Right lobe of liver (tissue), 6 donors: ENCODE measurements around the gene HSD11B1L. TPM values are rescaled to one million over a fixed set of nuclear protein-coding genes. Genes with fewer than 3 reads are reported as not detected.
A peak's percentile ranks its signal among the peaks of the same experiment; 100 is the strongest.

Source experiments
- ATAC-seq, 4 donors: fragments of 200-7000 bp; cut with Tn5 transposase; one replicate each; pipeline ENCODE4 v1.9.1; 2020; ENCODE audit warnings: mild to moderate bottlenecking in 4 of 4, moderate library complexity in 4 of 4
- DNase-seq, 3 donors: peaks; one replicate each; pipeline ENCODE4 v3.0.0-alpha.2; 2020
- H3K27ac ChIP-seq, 3 donors: fragments of 200-600 bp; one replicate each; pipeline ENCODE4 v1.8.0; 2022
- H3K27me3 ChIP-seq, 2 donors: fragments of 200-600 bp; one replicate each; pipeline ENCODE4 v1.8.0; 2022
- H3K36me3 ChIP-seq, 4 donors: fragments of 200-600 bp; sonication (generic) in 1 of 4; one replicate each; pipeline versions ENCODE4 v1.5.1 to v1.8.0; 2017 to 2022; ENCODE audit warnings: control low read depth in 1 of 4
- H3K4me1 ChIP-seq, 4 donors: fragments of 200-600 bp; sonication (generic) in 1 of 4; one replicate each; pipeline versions ENCODE4 v1.5.1 to v1.8.0; 2017 to 2022; ENCODE audit warnings: control low read depth in 1 of 4
- H3K4me3 ChIP-seq, 3 donors: fragments of 200-600 bp; one replicate each; pipeline ENCODE4 v1.8.0; 2022
- H3K9me3 ChIP-seq, 4 donors: fragments of 200-600 bp; sonication (generic) in 1 of 4; one replicate each; pipeline versions ENCODE4 v1.5.1 to v1.8.0; 2017 to 2022; ENCODE audit warnings: control low read depth in 1 of 4
- POLR2A ChIP-seq: fragments of 450-650 bp; IDR thresholded peaks from one replicate; pipeline ENCODE4 v1.6.1; 2017; ENCODE audit warnings: antibody characterized with exemption, mild to moderate bottlenecking
- WGBS: methylation state at CpG from one replicate; pipeline ENCODE4 v1.1.6; 2018; ENCODE audit warnings: low coverage, low lambda C conversion rate; ENCODE audit not compliant: insufficient coverage; ENCODE audit errors: missing lambda C conversion rate; 5-methylcytosine and 5-hydroxymethylcytosine counted together
- intact Hi-C, 2 donors: fragments of 100-400 bp; cut with DNase I; formaldehyde crosslinking; loops; one replicate each; pipeline versions ENCODE4 v1.11.2 to v1.14.1; 2022
- total RNA-seq, 6 experiments: library from RNA; depleted of rRNA in 2 of 6; stranded (reverse); fragments of >200 nt in 2 of 6; fragmentation: NEBNext Ultra II Directional in 3 of 6; extraction: Animal tissue kit (Norgen Biotek cat#: 25700) in 3 of 6; gene quantifications; one replicate each; pipeline versions ENCODE4 v1.1.0 to v1.2.4, GENCODE V29; 2016 to 2023
- TF ChIP-seq, protein P1 (sequence below), 4 donors: fragments of 200-600 bp in 3 of 4; fragments of 450-650 bp in 1 of 4; IDR thresholded peaks; one replicate each; pipeline versions ENCODE4 v1.5.1 to v1.8.0; 2016 to 2022; ENCODE audit warnings: antibody characterized with exemption in 4 of 4, mild to moderate bottlenecking in 2 of 4
- donor health status: DM: no; HTN: yes; CAD: no.
- donor health status: DM: no; HTN: no; CAD: no.
- donor health status: DM: no; HTN: no; CAD: no.
- donor health status: DM: no; HTN: yes; CAD: no.
- donor health status: DM: no; HTN: yes; CAD: no.

HSD11B1L gene
- total RNA-seq, 6 experiments from 2014 or later = 1.6 to 10.3 (median 4.0) TPM

DNA sequence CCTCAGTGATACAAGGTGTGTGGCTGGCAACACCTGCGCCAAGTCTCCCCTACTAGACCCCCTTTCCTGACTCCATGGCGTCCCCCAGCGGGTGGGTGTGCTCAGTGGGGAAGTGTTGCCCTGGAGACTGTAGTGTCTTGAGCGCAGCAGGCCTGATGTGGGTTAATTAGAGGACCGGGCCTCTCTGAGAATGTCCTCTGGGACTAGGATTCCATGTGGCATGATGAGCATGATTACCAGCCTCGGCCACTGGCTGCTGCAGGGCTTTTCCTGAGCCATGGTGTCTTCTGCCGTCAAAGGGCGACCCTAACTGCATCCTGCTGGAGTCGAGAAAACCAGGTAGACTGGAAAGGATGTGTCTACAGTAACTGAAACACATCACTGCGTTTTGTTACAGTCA is 28.6 kb upstream of the HSD11B1L start:
- intact Hi-C loops = no loop called here
- Histone ChIP-seq H3K4me1 (peaks cover 0 to 13% (median 6%) of the 10 kb centered on the region in 4 donors), H3K9me3 (no peaks in the 10 kb centered on the region), H3K27me3 (no peaks in the 10 kb centered on the region), H3K36me3 (peaks cover 11 to 85% (median 50%) of the 10 kb centered on the region in 4 donors), H3K4me3 (no peak overlapping the region), H3K27ac (no peak overlapping the region)
- 92% methylated on average over 4 of the region's 10 CpGs for WGBS
- no peak for DNase-seq
- no peak for TF ChIP-seq POLR2A
- TF ChIP-seq, protein P1, sequence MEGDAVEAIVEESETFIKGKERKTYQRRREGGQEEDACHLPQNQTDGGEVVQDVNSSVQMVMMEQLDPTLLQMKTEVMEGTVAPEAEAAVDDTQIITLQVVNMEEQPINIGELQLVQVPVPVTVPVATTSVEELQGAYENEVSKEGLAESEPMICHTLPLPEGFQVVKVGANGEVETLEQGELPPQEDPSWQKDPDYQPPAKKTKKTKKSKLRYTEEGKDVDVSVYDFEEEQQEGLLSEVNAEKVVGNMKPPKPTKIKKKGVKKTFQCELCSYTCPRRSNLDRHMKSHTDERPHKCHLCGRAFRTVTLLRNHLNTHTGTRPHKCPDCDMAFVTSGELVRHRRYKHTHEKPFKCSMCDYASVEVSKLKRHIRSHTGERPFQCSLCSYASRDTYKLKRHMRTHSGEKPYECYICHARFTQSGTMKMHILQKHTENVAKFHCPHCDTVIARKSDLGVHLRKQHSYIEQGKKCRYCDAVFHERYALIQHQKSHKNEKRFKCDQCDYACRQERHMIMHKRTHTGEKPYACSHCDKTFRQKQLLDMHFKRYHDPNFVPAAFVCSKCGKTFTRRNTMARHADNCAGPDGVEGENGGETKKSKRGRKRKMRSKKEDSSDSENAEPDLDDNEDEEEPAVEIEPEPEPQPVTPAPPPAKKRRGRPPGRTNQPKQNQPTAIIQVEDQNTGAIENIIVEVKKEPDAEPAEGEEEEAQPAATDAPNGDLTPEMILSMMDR (IDR thresholded peaks at IDR 0.05) = no peak
- no peak for ATAC-seq

DNA sequence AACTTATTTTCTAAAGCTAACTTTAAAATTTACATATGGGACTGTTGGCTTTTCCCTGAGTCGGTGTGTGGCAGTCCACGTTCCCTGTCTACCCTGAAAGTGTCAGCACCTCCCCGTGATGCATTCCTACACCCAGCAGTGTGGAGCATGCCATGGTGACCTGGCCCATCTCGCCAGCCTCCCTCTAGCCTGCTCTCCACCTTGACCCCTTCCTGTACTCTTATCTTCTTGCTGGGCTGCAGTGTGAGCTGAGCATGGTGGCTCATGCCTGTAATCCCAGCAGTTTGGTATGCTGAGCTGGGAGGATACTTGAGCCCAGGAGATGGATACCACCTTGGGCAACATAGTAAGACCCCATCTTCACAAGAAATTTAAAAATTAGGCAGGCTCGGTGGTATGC is 25.9 kb upstream of the HSD11B1L start:
- ATAC-seq = no peak
- intact Hi-C loops = no loop called here
- Histone ChIP-seq H3K27ac (no peak overlapping the region), H3K9me3 (no peaks in the 10 kb centered on the region), H3K4me3 (no peak overlapping the region), H3K4me1 (no peaks in the 10 kb centered on the region), H3K27me3 (no peaks in the 10 kb centered on the region), H3K36me3 (peaks cover 8 to 98% (median 53%) of the 10 kb centered on the region in 4 donors)
- WGBS = 84% methylated on average over 5 of the region's 5 CpGs
- no peak for DNase-seq
- no peak for TF ChIP-seq POLR2A
- TF ChIP-seq, protein P1 (IDR thresholded peaks at IDR 0.05) = no peak

DNA sequence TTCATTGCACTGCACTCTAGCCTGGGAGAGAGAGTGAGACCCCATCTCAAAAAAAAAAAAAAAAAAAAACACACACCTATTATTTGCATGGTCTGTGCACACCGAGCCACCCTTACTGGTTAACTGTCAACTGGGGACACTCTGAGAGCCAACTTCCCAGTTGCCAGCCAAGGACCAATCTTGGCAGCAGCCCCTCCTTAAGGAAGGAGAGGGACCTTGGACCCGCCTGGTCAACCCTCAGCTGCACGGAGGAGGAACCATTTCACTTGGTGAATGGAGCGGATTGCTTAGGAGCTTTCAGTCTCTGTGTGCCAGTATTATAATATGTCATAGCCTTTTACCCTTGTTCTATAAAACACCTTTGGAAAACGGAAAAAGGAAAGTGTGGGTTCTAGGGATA is 25.4 kb upstream of the HSD11B1L start:
- Histone ChIP-seq H3K4me3 (no peak overlapping the region), H3K4me1 (no peaks in the 10 kb centered on the region), H3K27ac (no peak overlapping the region), H3K9me3 (no peaks in the 10 kb centered on the region), H3K27me3 (no peaks in the 10 kb centered on the region), H3K36me3 (peaks cover 3 to 96% (median 52%) of the 10 kb centered on the region in 4 donors)
- TF ChIP-seq, protein P1 (IDR thresholded peaks at IDR 0.05) = no peak
- TF ChIP-seq POLR2A = no peak
- intact Hi-C loops = no loop called here
- DNase-seq (no peak), ATAC-seq (no peak)
- 97% methylated on average over 5 of the region's 5 CpGs for WGBS

DNA sequence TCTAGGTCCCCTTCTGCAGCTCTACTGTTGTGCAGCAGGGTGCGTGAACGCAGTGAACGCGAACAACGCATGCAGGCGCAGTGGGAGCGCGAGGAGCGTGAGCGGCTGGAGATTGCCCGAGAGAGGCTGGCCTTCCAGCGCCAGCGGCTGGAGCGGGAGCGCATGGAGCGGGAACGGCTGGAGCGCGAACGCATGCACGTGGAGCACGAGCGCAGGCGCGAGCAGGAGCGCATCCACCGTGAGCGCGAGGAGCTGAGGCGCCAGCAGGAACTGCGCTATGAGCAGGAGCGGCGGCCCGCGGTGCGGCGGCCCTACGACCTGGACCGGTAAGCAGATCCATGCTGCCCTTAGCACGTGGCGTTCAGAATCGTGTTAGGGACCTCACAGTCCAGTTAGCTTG is 19.3 kb upstream of the HSD11B1L start:
- Histone ChIP-seq H3K4me1 (peaks cover 0 to 28% (median 7%) of the 10 kb centered on the region in 4 donors), H3K36me3 (peaks cover 21 to 92% (median 47%) of the 10 kb centered on the region in 4 donors), H3K9me3 (no peaks in the 10 kb centered on the region), H3K27me3 (no peaks in the 10 kb centered on the region), H3K27ac (no peak overlapping the region), H3K4me3 (no peak overlapping the region)
- intact Hi-C loops = no loop called here
- TF ChIP-seq, protein P1 (IDR thresholded peaks at IDR 0.05) = no peak
- no peak for TF ChIP-seq POLR2A
- 94% methylated on average over 9 of the region's 42 CpGs for WGBS
- no peak for ATAC-seq
- peak in 1 of 3 donors; percentile 50 for DNase-seq

DNA sequence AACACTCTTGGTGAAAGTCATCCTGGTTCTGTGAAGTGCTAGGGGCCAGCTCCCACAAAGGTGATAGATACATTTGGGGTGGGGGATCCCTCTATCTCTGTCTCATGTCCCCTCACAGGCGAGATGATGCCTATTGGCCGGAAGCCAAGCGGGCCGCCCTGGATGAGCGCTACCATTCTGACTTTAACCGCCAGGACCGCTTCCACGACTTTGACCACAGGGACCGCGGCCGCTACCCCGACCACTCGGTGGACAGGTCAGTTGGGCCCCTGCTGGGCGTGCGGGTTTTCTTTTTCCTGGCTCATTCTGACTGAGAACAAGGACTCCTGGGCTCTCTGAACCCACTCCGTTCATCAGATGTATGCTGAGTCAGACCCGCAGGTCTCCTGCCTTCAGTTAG is 16.9 kb upstream of the HSD11B1L start:
- DNase-seq (peak in 1 of 3 donors; percentile 52), ATAC-seq (no peak)
- 92% methylated on average over 5 of the region's 17 CpGs for WGBS
- TF ChIP-seq, protein P1 (IDR thresholded peaks at IDR 0.05) = no peak
- TF ChIP-seq POLR2A = no peak
- Histone ChIP-seq H3K4me1 (peaks cover 0 to 30% (median 7%) of the 10 kb centered on the region in 4 donors), H3K4me3 (no peak overlapping the region), H3K27ac (peak overlapping the region in 1 of 3 donors; percentile 74), H3K9me3 (no peaks in the 10 kb centered on the region), H3K36me3 (peaks cover 27 to 91% (median 54%) of the 10 kb centered on the region in 4 donors), H3K27me3 (no peaks in the 10 kb centered on the region)
- intact Hi-C loops = no loop called here
